Activated naive CD8-positive, alpha-beta T cell (primary cell): Measurements from ENCODE around the gene CCDC182.

Experiments
- H3K27ac Mint-ChIP-seq: one replicate; pipeline ENCODE4 v1.8.0; 2021; ENCODE audit warnings: mixed read lengths
- H3K27me3 Mint-ChIP-seq: one replicate; pipeline ENCODE4 v1.8.0; 2021; ENCODE audit warnings: mixed read lengths
- H3K36me3 Mint-ChIP-seq: one replicate; pipeline ENCODE4 v1.8.0; 2021; ENCODE audit warnings: mixed read lengths
- H3K4me1 Mint-ChIP-seq: one replicate; pipeline ENCODE4 v1.8.0; 2021; ENCODE audit warnings: low read depth, mixed read lengths
- H3K4me3 Mint-ChIP-seq: one replicate; pipeline ENCODE4 v1.8.0; 2021; ENCODE audit warnings: mild to moderate bottlenecking, mixed read lengths
- H3K9me3 Mint-ChIP-seq: one replicate; pipeline ENCODE4 v1.8.0; 2021; ENCODE audit warnings: low read depth, mixed read lengths

The CCDC182 gene

DNA sequence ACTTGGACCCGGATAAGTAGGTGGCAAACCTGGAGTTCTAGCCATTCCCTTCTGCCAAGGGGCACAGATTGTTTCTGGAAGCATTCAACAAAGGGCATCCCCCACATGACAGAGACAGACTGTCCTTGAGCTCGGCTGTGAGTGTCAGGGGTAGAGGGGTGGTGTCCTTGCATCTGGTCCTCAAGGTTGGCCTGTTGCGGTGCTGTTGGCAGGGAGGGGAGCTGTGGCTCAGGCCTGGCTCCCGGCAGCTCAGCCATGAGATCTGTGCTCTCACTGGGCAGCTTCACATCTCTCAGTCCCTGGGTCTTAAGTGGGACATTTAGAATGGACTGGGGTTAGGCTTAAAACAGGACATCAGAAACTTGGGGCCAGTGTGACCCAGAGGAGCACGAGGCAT, 20.4 kb downstream of the CCDC182 start:
- Mint-ChIP-seq H3K36me3 (no peaks in the 10 kb centered on the region), H3K27me3 (no peaks in the 10 kb centered on the region), H3K4me3 (no peak overlapping the region), H3K9me3 (no peaks in the 10 kb centered on the region), H3K4me1 (no peaks in the 10 kb centered on the region), H3K27ac (no peak overlapping the region)

DNA sequence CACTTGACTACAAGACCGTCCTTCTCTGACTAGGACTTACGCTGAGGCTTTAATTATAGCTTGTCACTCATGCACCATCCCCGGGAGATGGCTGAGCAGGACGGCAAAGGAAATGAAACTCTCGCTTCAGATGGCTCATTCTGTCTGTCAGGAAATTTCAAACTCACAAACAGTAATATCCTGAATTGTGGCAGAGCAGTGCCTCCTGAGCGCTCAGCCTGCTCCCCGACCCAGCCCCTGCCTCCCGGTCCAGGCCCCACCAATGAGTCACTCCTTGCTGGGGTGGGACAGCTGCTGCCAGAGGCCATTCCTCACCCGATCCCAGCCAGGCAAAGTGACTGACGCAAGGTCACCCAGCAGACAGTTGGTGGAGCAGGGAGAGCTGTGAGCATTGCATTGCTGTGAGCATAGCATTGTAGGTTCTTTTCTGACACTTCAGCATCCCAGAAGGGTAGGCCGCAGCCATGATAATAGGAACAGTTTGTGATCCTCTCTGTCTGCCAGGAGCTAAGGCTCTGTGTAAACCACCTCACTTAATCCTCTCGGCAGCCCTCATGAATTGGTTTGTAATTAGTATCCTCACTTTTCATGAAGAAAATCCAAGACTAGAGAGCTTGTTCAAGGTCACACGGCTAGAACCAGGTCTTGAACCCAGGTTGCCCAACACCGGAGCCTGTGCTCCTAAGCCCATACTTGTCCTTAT, 20.9 kb downstream of the CCDC182 start:
- no peaks in the 10 kb centered on the region for H3K36me3 Mint-ChIP-seq
- H3K9me3 Mint-ChIP-seq, result no peaks in the 10 kb centered on the region
- H3K27ac Mint-ChIP-seq, result no peak overlapping the region
- no peaks in the 10 kb centered on the region for H3K27me3 Mint-ChIP-seq
- no peaks in the 10 kb centered on the region for H3K4me1 Mint-ChIP-seq
- no peak overlapping the region for H3K4me3 Mint-ChIP-seq

GRCh38 chr17:57723427-57724025, 21.6 kb downstream of the CCDC182 start:
- no peaks in the 10 kb centered on the region for H3K9me3 Mint-ChIP-seq
- H3K27ac Mint-ChIP-seq, result no peak overlapping the region
- H3K36me3 Mint-ChIP-seq, result no peaks in the 10 kb centered on the region
- no peaks in the 10 kb centered on the region for H3K4me1 Mint-ChIP-seq
- H3K27me3 Mint-ChIP-seq, result no peaks in the 10 kb centered on the region
- no peak overlapping the region for H3K4me3 Mint-ChIP-seq

DNA sequence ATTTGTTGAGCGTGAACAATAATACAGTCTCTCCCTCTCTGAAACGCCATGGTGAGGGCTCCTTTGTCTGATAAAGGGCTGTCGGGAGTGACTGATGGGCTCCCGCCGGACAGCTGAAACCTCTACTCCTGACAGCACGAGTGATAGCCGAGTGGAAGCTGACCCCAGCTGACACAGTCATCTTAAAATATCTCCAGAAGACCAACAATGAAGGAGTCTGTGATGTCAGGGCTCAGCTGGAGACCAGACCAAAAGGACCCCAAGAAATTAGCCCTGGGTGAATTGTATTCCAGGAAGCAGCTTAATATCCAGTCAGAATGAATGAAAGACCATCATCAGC, 22.4 kb downstream of the CCDC182 start:
- H3K4me3 Mint-ChIP-seq, result no peak overlapping the region
- H3K27me3 Mint-ChIP-seq, result peaks cover under 1% of the 10 kb centered on the region
- no peaks in the 10 kb centered on the region for H3K36me3 Mint-ChIP-seq
- H3K9me3 Mint-ChIP-seq, result no peaks in the 10 kb centered on the region
- H3K4me1 Mint-ChIP-seq, result no peaks in the 10 kb centered on the region
- H3K27ac Mint-ChIP-seq, result no peak overlapping the region

- H3K36me3 Mint-ChIP-seq, result no peaks in the 10 kb centered on the region
- no peaks in the 10 kb centered on the region for H3K4me1 Mint-ChIP-seq
- peaks cover 3% of the 10 kb centered on the region for H3K27me3 Mint-ChIP-seq
- no peak overlapping the region for H3K4me3 Mint-ChIP-seq
- H3K27ac Mint-ChIP-seq, result no peak overlapping the region
- H3K9me3 Mint-ChIP-seq, result no peaks in the 10 kb centered on the region
Observed at GRCh38 chr17:57721967-57722703, 23.0 kb downstream of the CCDC182 start.

GRCh38 chr17:57720386-57721035, 24.6 kb downstream of the CCDC182 start:
- no peak overlapping the region for H3K27ac Mint-ChIP-seq
- H3K36me3 Mint-ChIP-seq, result no peaks in the 10 kb centered on the region
- H3K4me1 Mint-ChIP-seq, result no peaks in the 10 kb centered on the region
- H3K9me3 Mint-ChIP-seq, result no peaks in the 10 kb centered on the region
- H3K27me3 Mint-ChIP-seq, result peaks cover 3% of the 10 kb centered on the region
- no peak overlapping the region for H3K4me3 Mint-ChIP-seq

DNA sequence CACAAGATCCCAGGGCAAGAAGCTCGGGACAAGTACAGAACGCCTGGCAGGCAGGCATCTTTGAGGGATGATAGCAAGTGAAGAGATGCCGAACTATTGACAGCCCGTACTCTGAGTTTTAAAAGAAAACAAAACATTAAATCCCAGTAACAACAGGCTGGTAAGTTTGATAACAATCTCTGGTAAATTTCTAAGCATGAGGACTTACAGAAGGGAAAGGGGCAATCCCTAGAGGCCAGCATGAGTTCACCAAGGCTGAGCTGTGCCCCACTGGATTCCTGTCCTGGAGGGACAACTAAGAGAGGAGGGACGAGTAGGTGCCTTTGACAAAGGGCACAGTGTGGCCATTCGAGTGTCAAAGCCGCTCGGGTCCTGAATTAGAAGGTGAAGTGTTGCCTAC, 26.2 kb downstream of the CCDC182 start:
- peaks cover 6% of the 10 kb centered on the region for H3K27me3 Mint-ChIP-seq
- no peaks in the 10 kb centered on the region for H3K4me1 Mint-ChIP-seq
- no peaks in the 10 kb centered on the region for H3K9me3 Mint-ChIP-seq
- H3K27ac Mint-ChIP-seq, result no peak overlapping the region
- no peak overlapping the region for H3K4me3 Mint-ChIP-seq
- H3K36me3 Mint-ChIP-seq, result no peaks in the 10 kb centered on the region

- Mint-ChIP-seq H3K27me3 (peaks cover 6% of the 10 kb centered on the region), H3K4me3 (no peak overlapping the region), H3K36me3 (no peaks in the 10 kb centered on the region), H3K27ac (no peak overlapping the region), H3K9me3 (no peaks in the 10 kb centered on the region), H3K4me1 (no peaks in the 10 kb centered on the region)
Observed at GRCh38 chr17:57715981-57716380, 29.1 kb downstream of the CCDC182 start.

DNA sequence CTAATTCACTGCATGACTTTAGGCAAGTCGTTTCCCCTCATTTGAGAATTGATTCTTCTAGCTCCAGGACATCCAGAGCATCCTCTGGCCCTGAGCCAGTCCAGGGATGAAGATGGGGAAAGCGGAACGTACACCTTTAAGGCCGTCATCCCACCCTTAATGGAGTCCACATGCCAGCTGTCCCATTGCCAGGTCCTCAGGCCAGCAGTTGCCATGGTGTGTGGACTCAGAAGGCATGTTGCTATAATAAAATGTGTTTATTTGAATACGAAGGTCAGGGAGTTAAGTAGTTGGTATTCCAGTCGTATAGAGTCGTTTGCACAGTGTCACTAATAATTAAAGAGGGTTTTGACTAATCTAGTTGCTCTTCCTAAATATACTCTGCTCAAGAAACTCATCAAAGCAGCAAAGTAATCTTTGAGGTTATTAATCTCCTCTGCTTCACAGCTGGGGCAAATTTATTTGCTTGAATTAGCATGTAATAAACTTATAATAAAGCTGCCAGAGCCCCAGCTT, 30.4 kb downstream of the CCDC182 start:
- no peaks in the 10 kb centered on the region for H3K9me3 Mint-ChIP-seq
- peaks cover 6% of the 10 kb centered on the region for H3K27me3 Mint-ChIP-seq
- peaks cover 3% of the 10 kb centered on the region for H3K36me3 Mint-ChIP-seq
- H3K4me1 Mint-ChIP-seq, result no peaks in the 10 kb centered on the region
- no peak overlapping the region for H3K4me3 Mint-ChIP-seq
- no peak overlapping the region for H3K27ac Mint-ChIP-seq

DNA sequence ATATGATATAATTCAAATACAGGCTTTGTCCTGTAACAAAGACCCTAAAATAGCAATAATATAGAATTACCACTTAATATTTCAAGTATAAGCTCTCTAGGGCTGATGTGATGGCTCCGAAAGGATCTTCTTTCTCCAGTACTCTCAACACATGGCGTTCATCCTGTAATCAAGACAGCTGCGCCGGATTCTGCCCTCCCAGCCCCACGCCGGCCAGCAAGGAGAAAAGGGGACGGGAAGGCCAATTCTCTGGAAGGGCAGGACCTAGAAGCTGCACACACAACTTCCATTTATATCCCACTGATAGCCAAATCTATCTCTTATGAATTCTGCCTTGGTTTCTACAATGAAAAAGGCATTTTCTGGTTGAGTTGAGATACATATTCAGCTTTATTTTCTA, 32.0 kb downstream of the CCDC182 start:
- Mint-ChIP-seq H3K27me3 (peaks cover 6% of the 10 kb centered on the region), H3K27ac (no peak overlapping the region), H3K36me3 (peaks cover 3% of the 10 kb centered on the region), H3K9me3 (no peaks in the 10 kb centered on the region), H3K4me1 (no peaks in the 10 kb centered on the region), H3K4me3 (no peak overlapping the region)

DNA sequence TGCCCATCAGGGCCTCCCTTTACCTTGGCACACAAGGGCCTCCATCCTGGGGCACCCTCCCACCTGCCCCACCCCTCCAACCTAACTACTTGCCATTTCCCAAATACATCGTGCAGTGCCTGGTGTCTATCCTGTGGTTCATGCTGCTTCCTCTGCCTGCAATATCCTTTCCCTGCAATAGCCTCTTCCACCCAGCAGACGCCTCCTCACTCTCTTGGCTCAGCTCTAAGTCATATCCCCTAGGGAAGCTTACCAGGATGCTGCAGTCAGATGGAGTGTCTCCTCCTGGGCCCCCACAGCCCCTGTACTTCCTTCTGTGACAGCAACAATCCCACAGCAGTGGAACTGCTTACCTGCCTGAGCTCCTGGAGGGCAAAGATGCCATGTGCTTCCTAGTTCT, 36.7 kb downstream of the CCDC182 start:
- Mint-ChIP-seq H3K27me3 (no peaks in the 10 kb centered on the region), H3K4me3 (no peak overlapping the region), H3K4me1 (peaks cover 20% of the 10 kb centered on the region), H3K36me3 (peaks cover 3% of the 10 kb centered on the region), H3K9me3 (no peaks in the 10 kb centered on the region), H3K27ac (no peak overlapping the region)

- no peak overlapping the region for H3K4me3 Mint-ChIP-seq
- H3K36me3 Mint-ChIP-seq, result peaks cover 3% of the 10 kb centered on the region
- no peaks in the 10 kb centered on the region for H3K27me3 Mint-ChIP-seq
- H3K9me3 Mint-ChIP-seq, result no peaks in the 10 kb centered on the region
- H3K27ac Mint-ChIP-seq, result no peak overlapping the region
- peaks cover 20% of the 10 kb centered on the region for H3K4me1 Mint-ChIP-seq
Observed at GRCh38 chr17:57707892-57708291, 37.2 kb downstream of the CCDC182 start.

GRCh38 chr17:57706761-57707160, 38.3 kb downstream of the CCDC182 start:
- H3K36me3 Mint-ChIP-seq, result peaks cover 3% of the 10 kb centered on the region
- H3K4me1 Mint-ChIP-seq, result peaks cover 20% of the 10 kb centered on the region
- no peaks in the 10 kb centered on the region for H3K27me3 Mint-ChIP-seq
- no peak overlapping the region for H3K27ac Mint-ChIP-seq
- no peak overlapping the region for H3K4me3 Mint-ChIP-seq
- H3K9me3 Mint-ChIP-seq, result no peaks in the 10 kb centered on the region

- peaks cover 20% of the 10 kb centered on the region for H3K4me1 Mint-ChIP-seq
- peaks cover 3% of the 10 kb centered on the region for H3K36me3 Mint-ChIP-seq
- H3K27me3 Mint-ChIP-seq, result no peaks in the 10 kb centered on the region
- H3K9me3 Mint-ChIP-seq, result no peaks in the 10 kb centered on the region
- no peak overlapping the region for H3K4me3 Mint-ChIP-seq
- no peak overlapping the region for H3K27ac Mint-ChIP-seq
Observed at GRCh38 chr17:57705921-57706695, 39.0 kb downstream of the CCDC182 start.
